GM12875 (cell line): ENCODE results near the gene PFN4.

ENCODE experiments used
- H3K4me3 ChIP-seq: one replicate; pipeline ENCODE4 v1.5.1; 2011; ENCODE audit warnings: low read depth, low read length, control low read depth
- CTCF ChIP-seq: IDR thresholded peaks from 2 replicates; pipeline ENCODE4 v1.5.1; 2011; ENCODE audit warnings: low read depth, mild to moderate bottlenecking, control low read depth, inconsistent platforms, low read length, moderate library complexity, borderline replicate concordance; ENCODE audit not compliant: insufficient read depth

The PFN4 gene

GRCh38 chr2:24123922-24124580, 917 bp upstream of the PFN4 start:
- TF ChIP-seq CTCF, result no peak
- peak overlapping the region; percentile 73 for H3K4me3 ChIP-seq

- H3K4me3 ChIP-seq, result peak overlapping the region; percentile 73
- TF ChIP-seq CTCF, result no peak
These were observed 554 bp downstream of the PFN4 start for GRCh38 chr2:24122366-24123194.

GRCh38 chr2:24121469-24121868, 1.7 kb downstream of the PFN4 start:
- H3K4me3 ChIP-seq, result no peak overlapping the region
- no peak for TF ChIP-seq CTCF

GRCh38 chr2:24121066-24121465, 2.1 kb downstream of the PFN4 start:
- H3K4me3 ChIP-seq, result no peak overlapping the region
- no peak for TF ChIP-seq CTCF

GRCh38 chr2:24117902-24118301, 5.2 kb downstream of the PFN4 start:
- TF ChIP-seq CTCF, result no peak
- H3K4me3 ChIP-seq, result no peak overlapping the region

GRCh38 chr2:24115057-24115456, 8.1 kb downstream of the PFN4 start:
- TF ChIP-seq CTCF, result no peak

More at GRCh38 chr2:24115057-24115456, 8.1 kb downstream of the PFN4 start:
- H3K4me3 ChIP-seq, result no peak overlapping the region
